Suprapubic skin (tissue), 4 donors: Measurements from ENCODE around the gene TSSC4.

ENCODE experiments used
- CTCF ChIP-seq, 2 donors: fragments of 200-600 bp in 1 of 2; fragments of 450-650 bp in 1 of 2; sonication (generic) in 1 of 2; IDR thresholded peaks; one replicate each; pipeline ENCODE4 v1.5.1; 2016 to 2019; ENCODE audit warnings: antibody characterized with exemption in 2 of 2, mild to moderate bottlenecking in 1 of 2, moderate library complexity in 1 of 2
- EP300 ChIP-seq: sonication (generic); formaldehyde crosslinking; IDR thresholded peaks from one replicate; pipeline ENCODE4 v1.6.1; 2017; ENCODE audit warnings: antibody characterized with exemption
- POLR2A ChIP-seq, 2 donors: fragments of 450-650 bp; IDR thresholded peaks; one replicate each; pipeline ENCODE4 v1.6.1; 2017; ENCODE audit warnings: antibody characterized with exemption in 2 of 2, mild to moderate bottlenecking in 2 of 2, moderate library complexity in 2 of 2
- POLR2AphosphoS5 ChIP-seq, 3 donors: sonication (generic); formaldehyde crosslinking; IDR thresholded peaks; one replicate each; pipeline ENCODE4 v1.6.1; 2017; ENCODE audit warnings: antibody characterized with exemption in 3 of 3

GRCh38 chr11:2367266-2368160 lies 33.0 kb upstream of the TSSC4 start:
- TF ChIP-seq CTCF (IDR thresholded peaks at IDR 0.05): no peak
- no peak for TF ChIP-seq POLR2A (IDR thresholded peaks at IDR 0.05)
- no peak for TF ChIP-seq POLR2AphosphoS5 (IDR thresholded peaks at IDR 0.05)
- no peak for TF ChIP-seq EP300
